WTC11 (cell line): Measurements from ENCODE around the gene KPNA2. TPM values are rescaled to one million over a fixed set of nuclear protein-coding genes. Genes with fewer than 3 reads are reported as not detected.

Source experiments
- ATAC-seq: fragments of 200-7000 bp; cut with Tn5 transposase; 2 replicates; pipeline ENCODE4 v1.10.0; 2021; ENCODE audit warnings: mild to moderate bottlenecking, moderate library complexity
- CTCF ChIA-PET: fragments of 300-600 bp; sonication (Branson Sonifier 250); formaldehyde crosslinking; loops from one replicate; lab custom pipeline; 2021; ENCODE audit warnings: antibody characterized with exemption; lab: Charles Lee
- POLR2A ChIA-PET: fragments of 350-600 bp; sonication (Branson Sonifier 250); formaldehyde crosslinking; loops from one replicate; lab custom pipeline; 2021; ENCODE audit warnings: antibody characterized with exemption; lab: Charles Lee
- DNase-seq: peaks from one replicate; pipeline ENCODE4 v3.0.0; 2021; ENCODE audit warnings: low spot score
- H3K27ac Mint-ChIP-seq: 2 replicates; pipeline ENCODE4 v1.8.0; 2021; ENCODE audit warnings: mixed read lengths
- H3K27me3 Mint-ChIP-seq: 2 replicates; pipeline ENCODE4 v1.8.0; 2021; ENCODE audit warnings: low read depth, mild to moderate bottlenecking, moderate library complexity, mixed read lengths
- H3K36me3 Mint-ChIP-seq: 2 replicates; pipeline ENCODE4 v1.8.0; 2021; ENCODE audit warnings: mixed read lengths
- H3K4me1 Mint-ChIP-seq: 2 replicates; pipeline ENCODE4 v1.8.0; 2022; ENCODE audit warnings: mixed read lengths
- H3K4me3 Mint-ChIP-seq: 2 replicates; pipeline ENCODE4 v1.8.0; 2021; ENCODE audit warnings: mild to moderate bottlenecking, moderate library complexity, mixed read lengths
- H3K9me3 Mint-ChIP-seq: 2 replicates; pipeline ENCODE4 v1.8.0; 2021; ENCODE audit warnings: mixed read lengths
- FOXP1 ChIP-seq: sonication (generic); formaldehyde crosslinking; IDR thresholded peaks from 2 replicates; pipeline ENCODE4 v1.8.0; 2022; ENCODE audit warnings: missing genetic modification reagents, mild to moderate bottlenecking, moderate library complexity, borderline replicate concordance
- HMGA2 ChIP-seq: fragments of 250-450 bp; sonication (Bioruptor Pico); IDR thresholded peaks from 2 replicates; pipeline ENCODE4 v1.4.0; 2021; ENCODE audit warnings: mild to moderate bottlenecking, moderate library complexity
- IRF2 ChIP-seq: sonication (generic); formaldehyde crosslinking; IDR thresholded peaks from 2 replicates; pipeline ENCODE4 v1.8.0; 2022; ENCODE audit warnings: low read depth, missing genetic modification reagents, borderline replicate concordance
- MYBL2 ChIP-seq: sonication (generic); formaldehyde crosslinking; IDR thresholded peaks from 2 replicates; pipeline ENCODE4 v1.8.1; 2023; ENCODE audit warnings: mild to moderate bottlenecking, moderate library complexity, missing genetic modification reagents
- NFE2L1 ChIP-seq: sonication (generic); formaldehyde crosslinking; IDR thresholded peaks from 2 replicates; pipeline ENCODE4 v1.8.1; 2023; ENCODE audit warnings: missing genetic modification reagents
- NR2C2 ChIP-seq: sonication (generic); formaldehyde crosslinking; IDR thresholded peaks from 2 replicates; pipeline ENCODE4 v1.8.0; 2022; ENCODE audit warnings: mild to moderate bottlenecking, missing genetic modification reagents
- SOX15 ChIP-seq: fragments of 250-450 bp; sonication (Bioruptor Pico); IDR thresholded peaks from 2 replicates; pipeline ENCODE4 v1.9.0; 2021; ENCODE audit warnings: mild to moderate bottlenecking
- TEAD1 ChIP-seq: sonication (generic); formaldehyde crosslinking; IDR thresholded peaks from 2 replicates; pipeline ENCODE4 v1.8.0; 2022; ENCODE audit warnings: mild to moderate bottlenecking, missing genetic modification reagents
- TP53 ChIP-seq: sonication (generic); formaldehyde crosslinking; IDR thresholded peaks from 2 replicates; pipeline ENCODE4 v1.8.1; 2023; ENCODE audit warnings: mild to moderate bottlenecking, missing genetic modification reagents
- ZNF219 ChIP-seq: sonication (generic); formaldehyde crosslinking; IDR thresholded peaks from 2 replicates; pipeline ENCODE4 v1.8.0; 2023; ENCODE audit warnings: missing genetic modification reagents, mild to moderate bottlenecking, borderline replicate concordance
- ZNF396 ChIP-seq: fragments of 250-450 bp; sonication (Bioruptor Pico); IDR thresholded peaks from 2 replicates; pipeline ENCODE4 v1.8.0; 2021; ENCODE audit warnings: mild to moderate bottlenecking, moderate library complexity, borderline replicate concordance
- ZNF416 ChIP-seq: fragments of 250-450 bp; sonication (Bioruptor Pico); IDR thresholded peaks from 2 replicates; pipeline ENCODE4 v1.9.0; 2021; ENCODE audit warnings: mild to moderate bottlenecking, inconsistent platforms
- ZNF671 ChIP-seq: fragments of 250-450 bp; sonication (Bioruptor Pico); IDR thresholded peaks from 2 replicates; pipeline ENCODE4 v1.8.0; 2021; ENCODE audit warnings: mild to moderate bottlenecking
- total RNA-seq: library from RNA; stranded (reverse); gene quantifications from 3 replicates; pipeline ENCODE4 v1.2.3, GENCODE V29; 2021
- TF ChIP-seq, protein P1 (sequence below): sonication (generic); formaldehyde crosslinking; IDR thresholded peaks from 2 replicates; pipeline ENCODE4 v1.8.1; 2023; ENCODE audit warnings: mild to moderate bottlenecking, missing genetic modification reagents, moderate library complexity
- TF ChIP-seq, protein P2 (sequence below): sonication (generic); formaldehyde crosslinking; IDR thresholded peaks from 2 replicates; pipeline ENCODE4 v1.8.1; 2022; ENCODE audit warnings: mild to moderate bottlenecking, missing genetic modification reagents, moderate library complexity, borderline replicate concordance
- TF ChIP-seq, protein P3 (sequence below): fragments of 250-450 bp; sonication (Bioruptor Pico); IDR thresholded peaks from 2 replicates; pipeline ENCODE4 v1.9.0; 2021; ENCODE audit warnings: mild to moderate bottlenecking
- TF ChIP-seq, protein P4 (sequence below): sonication (generic); formaldehyde crosslinking; IDR thresholded peaks from 2 replicates; pipeline ENCODE4 v1.8.0; 2022; ENCODE audit warnings: mild to moderate bottlenecking, missing genetic modification reagents

Gene KPNA2
- total RNA-seq, 1 experiment from 2014 or later: 466 TPM

DNA sequence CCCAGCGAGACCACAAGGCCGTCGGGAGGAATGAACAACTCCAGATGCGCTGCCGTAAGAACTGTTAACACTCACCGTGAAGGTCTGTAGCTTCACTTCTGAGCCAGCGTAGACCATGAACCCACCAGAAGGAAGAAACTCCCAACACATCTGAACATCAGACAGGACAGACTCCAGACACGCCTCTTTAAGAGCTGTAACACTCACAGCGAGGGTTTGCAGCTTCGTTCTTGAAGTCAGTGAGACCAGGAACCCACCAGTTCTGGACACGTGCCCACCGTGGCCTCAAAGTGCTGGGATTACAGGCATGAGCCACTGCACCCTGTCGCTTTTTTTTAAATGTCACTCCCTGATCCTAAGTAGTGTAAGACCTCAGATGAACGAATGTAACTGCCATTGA, 17.3 kb downstream of the KPNA2 start:
- Mint-ChIP-seq H3K27me3 (no peaks in the 10 kb centered on the region), H3K9me3 (peaks cover 8% of the 10 kb centered on the region), H3K36me3 (peaks cover 3% of the 10 kb centered on the region; the same call in 1 of the 2 replicates), H3K4me3 (no peak overlapping the region), H3K4me1 (peaks cover 11% of the 10 kb centered on the region), H3K27ac (no peak overlapping the region)
- ChIA-PET POLR2A (interaction anchor here (0.8 to 1.4 kb wide), 2 partner anchors 16 to 129 kb away, joined by 3 to 4 read pairs; no protein-coding TSS in a partner anchor), CTCF (no interaction called here)
- TF ChIP-seq, protein P1, sequence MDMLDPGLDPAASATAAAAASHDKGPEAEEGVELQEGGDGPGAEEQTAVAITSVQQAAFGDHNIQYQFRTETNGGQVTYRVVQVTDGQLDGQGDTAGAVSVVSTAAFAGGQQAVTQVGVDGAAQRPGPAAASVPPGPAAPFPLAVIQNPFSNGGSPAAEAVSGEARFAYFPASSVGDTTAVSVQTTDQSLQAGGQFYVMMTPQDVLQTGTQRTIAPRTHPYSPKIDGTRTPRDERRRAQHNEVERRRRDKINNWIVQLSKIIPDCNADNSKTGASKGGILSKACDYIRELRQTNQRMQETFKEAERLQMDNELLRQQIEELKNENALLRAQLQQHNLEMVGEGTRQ (CRISPR knock-in tag): no peak
- no peak for TF ChIP-seq ZNF219 (CRISPR knock-in tag)
- TF ChIP-seq, protein P2, sequence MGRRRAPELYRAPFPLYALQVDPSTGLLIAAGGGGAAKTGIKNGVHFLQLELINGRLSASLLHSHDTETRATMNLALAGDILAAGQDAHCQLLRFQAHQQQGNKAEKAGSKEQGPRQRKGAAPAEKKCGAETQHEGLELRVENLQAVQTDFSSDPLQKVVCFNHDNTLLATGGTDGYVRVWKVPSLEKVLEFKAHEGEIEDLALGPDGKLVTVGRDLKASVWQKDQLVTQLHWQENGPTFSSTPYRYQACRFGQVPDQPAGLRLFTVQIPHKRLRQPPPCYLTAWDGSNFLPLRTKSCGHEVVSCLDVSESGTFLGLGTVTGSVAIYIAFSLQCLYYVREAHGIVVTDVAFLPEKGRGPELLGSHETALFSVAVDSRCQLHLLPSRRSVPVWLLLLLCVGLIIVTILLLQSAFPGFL (CRISPR knock-in tag): no peak
- no peak for ATAC-seq
- no peak for DNase-seq

DNA sequence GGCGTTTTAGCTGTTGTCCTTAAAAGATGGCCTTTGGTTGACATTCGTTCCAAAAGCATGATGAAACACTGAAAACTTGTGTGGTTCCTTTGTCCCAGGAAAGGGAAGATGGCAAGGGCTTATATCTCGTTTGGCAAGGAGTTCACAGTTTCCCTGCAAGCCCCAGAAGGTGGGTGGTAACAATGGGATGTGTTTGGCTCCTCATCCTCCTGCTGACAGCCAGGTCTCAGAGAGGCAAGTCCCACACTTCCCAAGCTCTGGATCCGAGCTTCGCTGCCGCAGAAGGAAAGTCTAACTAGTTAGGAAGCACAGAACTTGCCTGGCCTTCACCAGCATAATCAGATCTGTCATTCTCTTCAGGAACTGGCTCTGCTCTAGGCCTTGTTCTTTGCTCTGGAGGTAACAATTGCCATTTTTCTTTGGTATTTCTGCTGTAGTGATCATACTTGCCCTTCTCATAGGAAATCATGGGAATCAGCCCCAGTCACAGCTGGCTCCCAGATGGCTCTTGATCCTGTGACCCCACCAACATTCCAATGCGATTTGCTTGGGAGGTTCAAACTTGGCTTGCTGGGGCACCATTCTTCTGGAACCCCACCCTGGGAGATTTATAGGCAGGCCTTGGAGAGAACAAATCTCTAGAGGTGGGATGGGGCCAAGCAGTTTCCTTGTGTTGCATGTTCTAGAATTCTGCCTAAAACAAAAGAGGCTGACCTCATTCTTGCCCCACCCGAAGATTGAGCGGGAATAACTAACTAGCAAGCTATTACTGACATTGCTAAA, 17.9 kb downstream of the KPNA2 start:
- Mint-ChIP-seq H3K27me3 (no peaks in the 10 kb centered on the region), H3K4me1 (peaks cover 11% of the 10 kb centered on the region), H3K27ac (0 out of 2 replicates have a peak overlapping the region, but pooled peaks have one; percentile 17), H3K36me3 (peaks cover 3% of the 10 kb centered on the region; the same call in 1 of the 2 replicates), H3K4me3 (no peak overlapping the region), H3K9me3 (peaks cover 8% of the 10 kb centered on the region)
- ChIA-PET CTCF (interaction anchor here (1.1 to 1.6 kb wide), 2 partner anchors 111 to 147 kb away, joined by 4 read pairs; no protein-coding TSS in a partner anchor), POLR2A (interaction anchor here (0.8 to 1.4 kb wide), 2 partner anchors 17 to 128 kb away, joined by 3 to 4 read pairs; no protein-coding TSS in a partner anchor)
- ATAC-seq (no peak), DNase-seq (no peak)
- TF ChIP-seq NR2C2 (CRISPR knock-in tag) (no peak), NFE2L1 (CRISPR knock-in tag) (no peak), TP53 (CRISPR knock-in tag) (no peak), ZNF396 (CRISPR knock-in tag) (no peak), IRF2 (CRISPR knock-in tag) (no peak), HMGA2 (CRISPR knock-in tag) (no peak)

DNA sequence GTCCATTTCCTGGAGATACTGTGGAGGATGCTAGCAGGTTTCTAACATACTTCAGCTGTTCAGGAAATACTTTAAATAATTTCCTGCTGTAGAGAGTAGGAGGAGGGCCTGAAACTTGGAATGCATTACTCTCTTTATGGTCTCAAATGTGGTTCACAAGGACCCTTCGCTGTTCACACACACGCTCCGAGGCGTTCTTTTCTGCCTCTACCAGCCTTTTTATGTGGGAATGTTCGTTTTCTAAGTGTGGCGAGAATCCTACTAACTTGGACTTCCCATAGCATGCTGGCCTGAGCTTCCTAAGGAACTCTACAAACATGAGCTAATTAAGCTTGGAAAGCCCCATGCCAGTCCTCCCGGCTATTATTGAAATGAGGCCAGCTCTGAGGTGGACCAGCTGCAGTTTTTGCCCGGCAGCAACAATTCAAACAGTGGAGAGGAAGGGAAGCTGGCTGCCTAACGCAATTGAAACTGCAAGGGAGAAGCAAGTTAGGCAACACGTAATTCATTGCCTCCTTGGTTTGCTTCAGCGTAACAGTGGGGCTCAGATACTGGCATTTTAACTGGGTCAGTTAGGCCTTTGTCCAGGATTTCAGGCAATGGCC, 18.9 kb downstream of the KPNA2 start:
- CTCF ChIA-PET: interaction anchor here (1.1 to 1.6 kb wide), 3 partner anchors 32 to 146 kb away, joined by 4 to 7 read pairs (median 4); no protein-coding TSS in a partner anchor
- H3K27me3 Mint-ChIP-seq: no peaks in the 10 kb centered on the region
- TF ChIP-seq ZNF416 (CRISPR knock-in tag): no peak
- no peak for TF ChIP-seq ZNF671 (CRISPR knock-in tag)
- TF ChIP-seq, protein P3, sequence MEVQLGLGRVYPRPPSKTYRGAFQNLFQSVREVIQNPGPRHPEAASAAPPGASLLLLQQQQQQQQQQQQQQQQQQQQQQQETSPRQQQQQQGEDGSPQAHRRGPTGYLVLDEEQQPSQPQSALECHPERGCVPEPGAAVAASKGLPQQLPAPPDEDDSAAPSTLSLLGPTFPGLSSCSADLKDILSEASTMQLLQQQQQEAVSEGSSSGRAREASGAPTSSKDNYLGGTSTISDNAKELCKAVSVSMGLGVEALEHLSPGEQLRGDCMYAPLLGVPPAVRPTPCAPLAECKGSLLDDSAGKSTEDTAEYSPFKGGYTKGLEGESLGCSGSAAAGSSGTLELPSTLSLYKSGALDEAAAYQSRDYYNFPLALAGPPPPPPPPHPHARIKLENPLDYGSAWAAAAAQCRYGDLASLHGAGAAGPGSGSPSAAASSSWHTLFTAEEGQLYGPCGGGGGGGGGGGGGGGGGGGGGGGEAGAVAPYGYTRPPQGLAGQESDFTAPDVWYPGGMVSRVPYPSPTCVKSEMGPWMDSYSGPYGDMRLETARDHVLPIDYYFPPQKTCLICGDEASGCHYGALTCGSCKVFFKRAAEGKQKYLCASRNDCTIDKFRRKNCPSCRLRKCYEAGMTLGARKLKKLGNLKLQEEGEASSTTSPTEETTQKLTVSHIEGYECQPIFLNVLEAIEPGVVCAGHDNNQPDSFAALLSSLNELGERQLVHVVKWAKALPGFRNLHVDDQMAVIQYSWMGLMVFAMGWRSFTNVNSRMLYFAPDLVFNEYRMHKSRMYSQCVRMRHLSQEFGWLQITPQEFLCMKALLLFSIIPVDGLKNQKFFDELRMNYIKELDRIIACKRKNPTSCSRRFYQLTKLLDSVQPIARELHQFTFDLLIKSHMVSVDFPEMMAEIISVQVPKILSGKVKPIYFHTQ (CRISPR knock-in tag): no peak
- no peak for TF ChIP-seq ZNF219 (CRISPR knock-in tag)
- no peak for TF ChIP-seq IRF2 (CRISPR knock-in tag)
- TF ChIP-seq FOXP1 (CRISPR knock-in tag): no peak
- no peak for TF ChIP-seq MYBL2 (CRISPR knock-in tag)
- no peak for TF ChIP-seq TEAD1 (CRISPR knock-in tag)
- TF ChIP-seq, protein P4, sequence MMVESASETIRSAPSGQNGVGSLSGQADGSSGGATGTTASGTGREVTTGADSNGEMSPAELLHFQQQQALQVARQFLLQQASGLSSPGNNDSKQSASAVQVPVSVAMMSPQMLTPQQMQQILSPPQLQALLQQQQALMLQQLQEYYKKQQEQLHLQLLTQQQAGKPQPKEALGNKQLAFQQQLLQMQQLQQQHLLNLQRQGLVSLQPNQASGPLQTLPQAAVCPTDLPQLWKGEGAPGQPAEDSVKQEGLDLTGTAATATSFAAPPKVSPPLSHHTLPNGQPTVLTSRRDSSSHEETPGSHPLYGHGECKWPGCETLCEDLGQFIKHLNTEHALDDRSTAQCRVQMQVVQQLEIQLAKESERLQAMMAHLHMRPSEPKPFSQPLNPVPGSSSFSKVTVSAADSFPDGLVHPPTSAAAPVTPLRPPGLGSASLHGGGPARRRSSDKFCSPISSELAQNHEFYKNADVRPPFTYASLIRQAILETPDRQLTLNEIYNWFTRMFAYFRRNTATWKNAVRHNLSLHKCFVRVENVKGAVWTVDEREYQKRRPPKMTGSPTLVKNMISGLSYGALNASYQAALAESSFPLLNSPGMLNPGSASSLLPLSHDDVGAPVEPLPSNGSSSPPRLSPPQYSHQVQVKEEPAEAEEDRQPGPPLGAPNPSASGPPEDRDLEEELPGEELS (CRISPR knock-in tag): no peak
- TF ChIP-seq SOX15 (CRISPR knock-in tag): no peak
- TF ChIP-seq, protein P1 (CRISPR knock-in tag): no peak
- TF ChIP-seq, all 79 proteins: peak for 0
- no peak overlapping the region for H3K27ac Mint-ChIP-seq
- ATAC-seq (no peak), DNase-seq (no peak)
- POLR2A ChIA-PET: no interaction called here
- no peak overlapping the region for H3K4me3 Mint-ChIP-seq
- peaks cover 7% of the 10 kb centered on the region for H3K4me1 Mint-ChIP-seq
- H3K36me3 Mint-ChIP-seq: peaks cover 3% of the 10 kb centered on the region; the same call in 1 of the 2 replicates
- peaks cover 8% of the 10 kb centered on the region for H3K9me3 Mint-ChIP-seq
